ENCODE results near the gene TBC1D24. TPM values are rescaled to one million over a fixed set of nuclear protein-coding genes. Genes with fewer than 3 reads are reported as not detected.

TBC1D24 gene
- total and polyA plus RNA-seq, 2 donors (not counting 1 experiment from before 2014, with no cell fraction given) = 6.3 to 10.9 TPM

GRCh38 chr16:2452650-2453049 lies 22.3 kb upstream of the TBC1D24 start:
- Histone ChIP-seq H3K79me2 (ENCODE audit: control insufficient read depth, insufficient read depth, low read length) (no peaks in the 10 kb centered on the region), H3K36me3 (ENCODE audit: control insufficient read depth, insufficient read depth, low read length) (peaks cover 43% of the 10 kb centered on the region), H3K27ac (ENCODE audit: insufficient read depth, low read length) (no peak overlapping the region), H2AFZ (ENCODE audit: low read length) (no peak overlapping the region), H3K9me3 (ENCODE audit: control insufficient read depth, insufficient read depth, low read depth, low read length) (no peaks in the 10 kb centered on the region), H3K4me1 (ENCODE audit: control insufficient read depth, extremely low read depth, insufficient read depth, low read length) (no peaks in the 10 kb centered on the region), H3K27me3 (ENCODE audit: control insufficient read depth, insufficient read depth, low read length) (no peaks in the 10 kb centered on the region), H3K9ac (ENCODE audit: insufficient read depth, low read length) (no peak overlapping the region), H4K20me1 (ENCODE audit: control insufficient read depth, extremely low read depth, insufficient read depth, low read length) (no peaks in the 10 kb centered on the region), H3K4me2 (ENCODE audit: extremely low read depth, insufficient read depth, low read length) (no peak overlapping the region), H3K4me3 (replicated peaks in 1 of 4; ENCODE audit: control extremely low read depth in 1 of 4, insufficient read depth in 1 of 4, low read depth in 3 of 4, low read length in 4 of 4) (no peak overlapping the region)
- DNase-seq (ENCODE audit: low read depth in 2 of 2) = no peak
- TF ChIP-seq CTCF (conservative IDR thresholded peaks at IDR 0.05 in 1 of 2, IDR thresholded peaks at IDR 0.05 in 1 of 2; ENCODE audit: low read depth in 1 of 2, low read length in 2 of 2) (no peak), EZH2 (IDR thresholded peaks at IDR 0.05; ENCODE audit: low read length, missing control alignments) (no peak)

- Histone ChIP-seq H2AFZ (ENCODE audit: low read length) (no peak overlapping the region), H3K4me2 (ENCODE audit: extremely low read depth, insufficient read depth, low read length) (no peak overlapping the region), H3K36me3 (ENCODE audit: control insufficient read depth, insufficient read depth, low read length) (peaks cover 33% of the 10 kb centered on the region), H4K20me1 (ENCODE audit: control insufficient read depth, extremely low read depth, insufficient read depth, low read length) (no peaks in the 10 kb centered on the region), H3K27me3 (ENCODE audit: control insufficient read depth, insufficient read depth, low read length) (no peaks in the 10 kb centered on the region), H3K4me3 (replicated peaks in 1 of 4; ENCODE audit: control extremely low read depth in 1 of 4, insufficient read depth in 1 of 4, low read depth in 3 of 4, low read length in 4 of 4) (no peak overlapping the region), H3K79me2 (ENCODE audit: control insufficient read depth, insufficient read depth, low read length) (no peaks in the 10 kb centered on the region), H3K9ac (ENCODE audit: insufficient read depth, low read length) (no peak overlapping the region), H3K4me1 (ENCODE audit: control insufficient read depth, extremely low read depth, insufficient read depth, low read length) (peaks cover 3% of the 10 kb centered on the region), H3K27ac (ENCODE audit: insufficient read depth, low read length) (no peak overlapping the region), H3K9me3 (ENCODE audit: control insufficient read depth, insufficient read depth, low read depth, low read length) (no peaks in the 10 kb centered on the region)
- DNase-seq (ENCODE audit: low read depth in 2 of 2) = no peak
- TF ChIP-seq EZH2 (IDR thresholded peaks at IDR 0.05; ENCODE audit: low read length, missing control alignments) (no peak), CTCF (conservative IDR thresholded peaks at IDR 0.05 in 1 of 2, IDR thresholded peaks at IDR 0.05 in 1 of 2; ENCODE audit: low read depth in 1 of 2, low read length in 2 of 2) (no peak)
Measured at GRCh38 chr16:2455081-2455845, 19.7 kb upstream of the TBC1D24 start.

- Histone ChIP-seq H3K36me3 (ENCODE audit: control insufficient read depth, insufficient read depth, low read length) (peaks cover 28% of the 10 kb centered on the region), H4K20me1 (ENCODE audit: control insufficient read depth, extremely low read depth, insufficient read depth, low read length) (no peaks in the 10 kb centered on the region), H3K4me2 (ENCODE audit: extremely low read depth, insufficient read depth, low read length) (no peak overlapping the region), H3K9me3 (ENCODE audit: control insufficient read depth, insufficient read depth, low read depth, low read length) (no peaks in the 10 kb centered on the region), H3K79me2 (ENCODE audit: control insufficient read depth, insufficient read depth, low read length) (no peaks in the 10 kb centered on the region), H3K4me1 (ENCODE audit: control insufficient read depth, extremely low read depth, insufficient read depth, low read length) (peaks cover 3% of the 10 kb centered on the region), H3K27me3 (ENCODE audit: control insufficient read depth, insufficient read depth, low read length) (no peaks in the 10 kb centered on the region), H3K27ac (ENCODE audit: insufficient read depth, low read length) (no peak overlapping the region), H3K9ac (ENCODE audit: insufficient read depth, low read length) (no peak overlapping the region), H2AFZ (ENCODE audit: low read length) (no peak overlapping the region), H3K4me3 (replicated peaks in 1 of 4; ENCODE audit: control extremely low read depth in 1 of 4, insufficient read depth in 1 of 4, low read depth in 3 of 4, low read length in 4 of 4) (no peak overlapping the region)
- TF ChIP-seq EZH2 (IDR thresholded peaks at IDR 0.05; ENCODE audit: low read length, missing control alignments) (no peak), CTCF (conservative IDR thresholded peaks at IDR 0.05 in 1 of 2, IDR thresholded peaks at IDR 0.05 in 1 of 2; ENCODE audit: low read depth in 1 of 2, low read length in 2 of 2) (no peak)
- no peak for DNase-seq (ENCODE audit: low read depth in 2 of 2)
Measured at GRCh38 chr16:2456551-2457153, 18.3 kb upstream of the TBC1D24 start.
